GM19240 (cell line): Measurements from ENCODE around the gene LAMB4.
"Not testable (repeated sequence)": the region's sequence is repeated elsewhere in the genome, so short reads cannot be mapped to it uniquely, and the experiment has no call there.

Experiments
- DNase-seq: peaks from one replicate; pipeline ENCODE4 v3.0.0; 2011; ENCODE audit warnings: low spot score; ENCODE audit not compliant: insufficient read length

LAMB4 gene

DNA sequence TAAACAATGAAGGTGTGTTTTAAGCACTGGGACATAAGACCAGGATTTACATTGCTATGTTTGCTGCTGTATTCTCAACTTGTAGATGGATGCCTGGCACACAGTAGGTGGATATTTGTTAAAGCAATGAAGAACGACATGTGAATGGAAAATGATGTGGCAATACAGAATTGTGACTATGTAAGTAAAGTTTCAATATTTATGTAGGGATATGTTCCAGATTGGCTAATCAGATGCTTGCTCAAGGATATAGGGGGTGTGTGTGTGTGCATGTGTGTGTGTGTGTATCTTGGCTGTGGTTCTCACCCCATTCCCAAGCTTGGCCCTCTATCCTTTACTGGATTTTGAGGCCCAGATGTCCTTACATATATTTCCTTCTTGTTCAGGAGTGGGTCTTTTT lies 84.5 kb downstream of the LAMB4 start:
- no peak for DNase-seq

DNA sequence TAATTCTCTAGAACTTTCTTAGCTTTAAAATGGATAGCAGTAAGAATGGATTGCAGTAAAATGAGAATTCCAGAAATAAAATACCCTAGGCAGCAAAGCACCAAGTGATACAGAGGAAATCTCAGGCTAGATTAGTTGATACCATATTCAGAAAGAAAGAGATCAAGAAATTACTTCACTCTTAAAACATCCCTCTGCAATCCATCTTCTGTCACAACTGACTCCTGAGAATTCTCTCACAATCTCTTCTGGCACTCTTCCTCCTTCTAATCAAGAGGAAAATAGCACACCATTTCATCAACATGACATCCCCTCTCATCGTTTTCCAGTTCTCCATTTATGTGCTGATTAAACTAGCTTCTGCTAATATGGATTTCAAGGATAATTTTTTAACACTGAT lies 85.0 kb downstream of the LAMB4 start:
- no peak for DNase-seq

DNA sequence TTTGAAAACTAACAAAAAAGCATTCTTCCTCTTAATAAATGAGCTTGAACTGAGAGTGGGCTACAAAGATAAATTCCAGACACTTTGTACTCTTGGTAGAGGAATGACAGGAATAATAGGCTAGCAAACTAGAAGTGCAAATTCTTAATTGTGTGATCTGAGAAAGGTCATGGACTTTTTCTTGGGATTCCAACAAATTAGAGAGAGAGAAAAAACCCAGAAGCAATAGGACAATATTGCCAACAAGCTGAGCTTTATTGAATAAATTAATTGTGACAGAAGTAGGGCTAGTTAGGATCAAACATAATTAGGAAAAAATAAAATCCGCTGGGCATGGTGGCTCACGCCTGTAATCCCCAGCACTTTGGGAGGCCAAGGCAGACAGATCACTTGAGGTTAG lies 85.8 kb downstream of the LAMB4 start:
- no peak for DNase-seq

DNA sequence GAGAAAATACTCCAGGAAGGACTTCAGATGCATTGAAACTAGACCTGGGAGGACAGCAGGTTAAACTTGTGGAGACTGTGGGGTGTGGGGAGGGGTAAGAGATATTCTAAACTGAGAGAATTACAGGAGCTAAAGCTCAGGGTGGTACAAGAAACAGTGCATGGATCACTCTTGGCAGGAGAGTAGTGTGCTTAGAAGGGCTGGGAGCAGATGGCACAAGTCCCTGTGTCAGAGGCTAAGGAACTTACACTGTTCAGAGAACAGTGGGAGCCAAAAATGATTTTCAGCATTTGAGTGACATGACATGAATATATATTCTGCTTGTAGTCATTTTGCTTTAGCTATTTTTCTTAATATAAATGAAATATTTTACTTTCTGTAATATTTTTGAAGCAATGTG lies 91.2 kb downstream of the LAMB4 start:
- DNase-seq: no peak

DNA sequence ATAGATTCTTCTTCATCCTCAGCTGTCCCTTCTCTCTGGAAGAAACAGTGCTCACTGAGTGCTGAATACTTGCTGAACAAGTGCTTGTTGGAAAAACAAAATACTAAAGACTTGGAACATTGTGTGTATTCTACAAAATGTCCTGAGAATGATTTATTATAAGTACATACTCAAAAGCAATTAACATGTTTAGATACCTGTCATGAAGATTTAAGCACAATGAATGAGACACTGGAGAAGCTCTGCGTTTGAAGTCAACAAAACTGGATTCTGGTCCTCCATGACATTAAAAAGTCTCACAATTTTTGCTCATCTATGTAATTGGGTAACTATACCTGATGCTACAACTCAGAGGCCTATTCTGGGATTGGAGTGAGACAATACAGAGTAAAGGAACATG lies 92.4 kb downstream of the LAMB4 start:
- no peak for DNase-seq

DNA sequence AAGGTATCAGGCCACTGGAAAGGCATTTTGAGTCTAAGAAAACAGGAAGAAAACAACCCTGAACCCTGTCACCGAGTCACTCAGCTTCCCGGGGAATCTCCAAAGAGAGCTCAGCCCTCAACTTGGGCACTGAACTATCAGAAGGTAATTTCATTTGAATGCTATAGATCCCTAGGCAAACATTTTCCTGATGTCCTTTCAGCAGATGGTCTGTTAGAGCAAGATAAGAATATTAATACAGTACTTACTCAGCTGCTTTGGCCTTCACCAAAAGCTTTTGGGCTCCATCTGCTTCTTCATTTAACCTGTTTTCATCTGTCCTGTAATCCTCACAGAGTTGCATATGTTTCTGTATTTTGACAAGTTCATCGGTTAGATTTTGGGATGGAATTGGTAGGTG lies 93.0 kb downstream of the LAMB4 start:
- DNase-seq: no peak

DNA sequence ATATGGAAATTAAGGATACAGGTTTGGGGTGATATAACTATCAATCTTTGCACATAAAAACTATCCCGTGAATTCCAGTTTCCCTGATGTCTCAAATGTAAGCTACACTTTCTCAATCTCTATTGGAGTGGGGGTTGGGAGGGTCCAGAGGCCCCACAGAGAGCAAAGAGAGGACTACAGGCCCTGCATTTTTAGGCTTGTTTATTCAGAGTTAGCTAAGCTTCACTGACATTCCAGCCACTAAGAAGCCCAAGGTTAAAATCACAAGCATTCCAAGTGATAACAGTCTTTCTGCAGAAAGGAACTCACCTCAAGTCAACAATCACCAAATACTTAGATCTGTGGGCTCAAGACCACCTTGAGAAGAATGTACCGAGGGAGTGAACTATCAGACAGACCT lies 95.6 kb downstream of the LAMB4 start:
- DNase-seq: no peak

DNA sequence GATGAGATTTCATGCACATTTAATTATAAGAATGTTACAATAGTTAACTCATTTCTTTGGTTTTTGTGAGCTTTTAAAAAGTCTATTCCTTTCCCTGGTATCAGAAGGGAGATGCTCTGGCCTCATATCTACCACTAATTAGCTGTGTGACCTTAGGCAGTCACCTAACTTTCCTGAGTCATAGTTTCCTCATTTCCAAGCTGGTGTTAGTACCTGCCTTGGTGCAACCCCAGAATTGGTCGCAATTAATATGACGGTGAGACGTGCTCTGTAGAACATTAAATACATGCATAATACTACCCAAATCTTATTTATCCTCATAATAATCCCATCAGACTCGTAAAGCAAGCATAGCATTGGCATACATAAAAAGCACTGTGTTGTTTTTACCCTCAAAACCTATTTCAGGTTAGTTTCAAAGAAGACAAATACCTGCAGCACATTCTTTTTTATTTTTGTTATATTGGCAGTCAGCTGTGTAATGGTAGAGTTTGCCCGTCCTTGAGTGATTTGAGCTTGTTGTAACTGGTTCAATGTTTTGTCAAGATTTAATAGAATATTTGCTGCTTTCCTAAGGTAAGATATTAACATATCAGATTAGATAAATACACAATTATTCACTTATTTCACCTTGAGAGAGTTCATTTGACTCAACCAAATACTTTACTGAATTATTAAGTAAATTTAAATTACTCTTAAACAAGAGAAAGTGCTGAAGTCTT lies 96.2 kb downstream of the LAMB4 start:
- no peak for DNase-seq

DNA sequence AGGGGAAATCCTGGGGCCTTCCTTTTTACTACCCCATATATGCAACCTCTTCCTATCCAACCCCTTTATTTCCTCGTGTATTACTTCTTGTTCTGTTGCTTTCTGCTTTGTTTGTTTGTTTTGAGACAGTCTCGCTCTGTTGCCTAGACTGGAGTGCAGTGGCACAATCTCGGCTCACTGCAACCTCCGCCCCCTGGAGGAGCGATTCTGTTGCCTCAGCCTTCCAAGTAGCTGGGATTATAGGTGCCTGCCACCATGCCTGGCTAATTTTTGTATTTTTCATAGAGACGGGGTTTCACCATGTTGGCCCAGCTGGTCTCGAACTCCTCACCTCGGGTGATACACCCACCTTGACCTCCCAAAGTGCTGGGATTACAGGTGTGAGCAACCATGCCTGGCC lies 96.9 kb downstream of the LAMB4 start:
- not testable (repeated sequence) for DNase-seq

DNA sequence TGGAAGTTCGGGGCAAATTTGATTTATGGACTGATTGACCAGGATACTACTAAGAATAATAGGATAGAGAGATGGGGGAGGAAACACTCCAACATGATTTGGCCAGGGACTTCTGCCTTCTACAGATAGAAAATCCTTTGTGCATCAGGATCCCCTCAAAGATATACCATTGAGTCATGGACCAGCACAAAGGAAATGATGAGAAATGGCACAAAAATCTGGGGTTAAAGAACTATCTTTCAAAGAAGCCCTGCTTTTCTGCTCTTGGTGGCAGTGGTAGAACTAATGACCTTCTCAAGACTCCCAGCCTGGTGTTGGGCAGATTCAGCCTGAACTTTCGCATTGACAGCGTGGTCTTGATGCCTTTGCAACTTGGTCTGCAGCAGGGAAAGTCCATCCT lies 99.6 kb downstream of the LAMB4 start:
- DNase-seq: no peak

DNA sequence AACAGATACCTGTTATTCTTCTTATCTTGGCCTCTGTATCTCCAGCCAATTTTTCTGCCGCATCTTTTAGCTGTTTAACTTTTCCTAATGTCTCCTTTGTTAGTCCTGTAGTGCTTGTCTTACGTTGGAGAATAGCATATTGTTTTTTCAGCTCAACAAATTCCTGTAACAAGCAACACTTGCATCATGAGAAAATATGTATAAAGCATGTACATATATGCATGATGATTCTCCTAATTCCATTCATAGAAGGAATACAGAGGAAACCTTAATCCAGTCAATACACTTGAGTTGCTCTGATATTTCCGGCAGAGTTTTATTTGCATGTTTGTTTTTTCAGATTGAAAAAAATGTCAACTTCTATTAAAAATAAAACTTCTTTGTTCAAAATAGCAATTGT lies 101.1 kb downstream of the LAMB4 start:
- DNase-seq: no peak

DNA sequence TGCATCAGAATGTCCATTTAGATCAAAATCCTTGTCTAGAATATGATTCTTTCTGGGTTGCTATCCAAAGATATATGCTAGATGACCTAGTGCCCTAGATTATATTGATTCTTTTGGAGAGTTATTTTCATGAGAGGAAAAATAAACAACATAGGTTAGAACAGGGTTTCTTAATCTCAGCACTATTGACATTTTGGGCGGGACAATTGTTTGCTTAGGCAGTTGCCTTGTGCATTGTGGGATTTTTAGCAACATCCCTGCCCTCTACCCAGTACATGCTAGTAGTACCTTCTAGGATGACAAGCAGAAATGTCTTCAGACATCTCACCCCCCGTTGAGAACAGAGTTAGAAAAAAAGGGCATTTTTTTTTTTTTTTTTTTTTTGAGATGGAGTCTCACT lies 102.0 kb downstream of the LAMB4 start:
- DNase-seq: no peak

DNA sequence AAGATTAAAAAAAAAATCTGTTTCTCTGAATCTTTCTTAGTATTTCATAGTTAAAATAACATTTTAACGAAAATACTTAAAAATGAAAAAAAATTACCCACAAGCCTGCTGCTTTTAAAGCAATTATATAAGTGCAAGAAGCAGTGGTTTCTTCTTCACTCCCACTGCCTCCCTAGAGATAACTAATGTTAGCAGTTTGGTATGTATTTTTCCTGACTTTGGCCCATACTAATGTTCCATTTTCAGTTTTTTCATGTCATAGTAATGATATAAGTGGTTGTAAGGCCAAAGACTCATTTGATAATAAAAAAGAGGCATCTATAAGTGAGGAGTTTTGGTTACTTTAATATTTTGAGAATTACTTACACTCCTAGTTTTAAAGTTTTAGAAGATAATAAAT lies 102.9 kb downstream of the LAMB4 start:
- no peak for DNase-seq

DNA sequence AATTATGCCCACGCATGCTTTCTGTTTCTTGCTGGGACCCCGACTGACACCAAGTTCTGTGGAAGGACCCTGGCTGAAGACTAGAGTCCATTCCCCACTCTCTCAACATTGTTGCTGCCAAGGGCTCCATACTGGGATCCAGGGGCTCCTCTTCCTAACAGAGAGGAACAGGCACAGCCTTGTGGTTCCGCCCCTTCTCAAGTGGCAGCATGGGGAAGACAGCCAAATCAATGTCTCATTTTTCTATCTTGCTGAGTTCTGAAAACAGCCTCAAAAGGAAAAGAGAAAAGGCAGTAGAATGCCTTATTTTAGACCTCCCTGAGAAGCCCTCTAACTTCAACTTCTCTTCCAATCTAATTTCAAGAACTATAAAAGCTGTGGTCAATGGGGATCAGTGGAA lies 103.5 kb downstream of the LAMB4 start:
- no peak for DNase-seq

DNA sequence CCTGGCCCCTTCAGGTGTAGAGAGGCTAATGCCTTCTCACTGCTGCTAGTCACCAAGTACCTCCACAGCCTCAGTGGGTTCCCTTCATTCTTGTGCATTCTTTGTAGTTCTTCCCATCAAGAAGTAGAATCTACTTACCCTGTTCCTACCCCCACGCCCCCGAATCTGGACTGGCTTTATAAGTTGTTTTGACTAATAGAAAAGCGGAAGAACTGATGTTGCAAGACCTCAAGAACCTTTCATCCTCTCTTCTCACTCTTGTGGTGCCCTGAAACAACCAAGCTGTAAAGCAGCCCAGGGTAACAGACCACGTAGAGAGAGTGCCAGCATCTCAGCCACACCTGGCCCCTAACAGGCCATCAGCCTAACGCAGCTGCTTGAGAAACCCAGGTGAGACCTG lies 104.0 kb downstream of the LAMB4 start:
- DNase-seq: no peak

DNA sequence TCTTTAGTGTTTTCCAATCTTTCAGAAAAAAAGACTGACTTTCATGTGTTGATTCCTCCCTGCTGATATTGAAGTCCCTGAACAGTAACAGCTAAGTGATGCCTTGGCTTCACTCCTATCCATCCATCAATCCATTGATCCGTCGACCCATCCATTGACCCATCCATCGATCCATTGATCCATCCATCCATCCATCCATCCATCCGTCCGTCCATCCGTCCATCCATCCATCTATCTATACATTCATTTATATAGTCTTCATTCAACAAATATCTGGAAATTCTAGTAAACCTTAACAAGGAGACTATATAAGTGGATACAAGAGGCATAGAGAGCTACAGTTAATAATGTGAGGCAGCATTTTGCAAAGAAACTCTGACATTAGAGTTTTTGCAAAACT lies 105.6 kb downstream of the LAMB4 start:
- no peak for DNase-seq

DNA sequence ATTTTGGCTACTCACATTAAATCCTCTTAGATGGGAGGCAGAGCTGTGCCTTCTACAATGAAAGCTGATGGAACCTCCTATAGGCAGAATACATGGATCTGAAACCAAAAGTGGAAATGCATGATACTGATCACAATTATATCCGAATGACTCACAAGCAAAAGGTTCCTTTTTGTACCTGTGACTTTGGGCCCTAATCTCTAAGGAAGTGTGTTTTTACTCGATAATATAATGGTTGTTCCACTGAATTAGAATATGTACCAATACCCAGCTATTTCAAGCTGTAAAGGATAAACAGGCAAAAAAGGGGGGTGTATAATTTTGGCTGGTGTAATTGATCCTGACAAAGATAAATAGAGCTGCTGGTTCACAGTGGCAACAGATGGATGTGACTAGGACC lies 109.6 kb downstream of the LAMB4 start:
- no peak for DNase-seq

DNA sequence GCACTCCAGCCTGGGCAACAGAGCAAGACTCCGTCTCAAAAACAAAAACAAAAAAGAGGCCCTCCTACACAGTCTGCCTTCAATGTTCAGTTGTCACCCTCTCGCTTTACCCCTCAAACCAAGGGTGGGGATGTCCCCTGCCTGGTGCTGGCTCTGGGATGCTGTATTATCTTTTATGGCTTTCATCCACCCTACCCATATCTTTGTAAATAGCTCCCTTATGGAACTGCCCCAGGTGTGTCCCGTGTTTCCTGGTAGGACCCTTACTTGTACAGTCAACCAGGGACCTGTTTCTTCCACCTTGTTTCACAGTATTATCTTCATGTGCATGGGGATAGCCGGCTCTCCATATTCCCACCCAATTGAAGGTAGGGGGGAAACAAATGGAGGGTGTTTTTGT lies 111.5 kb downstream of the LAMB4 start:
- DNase-seq: no peak

DNA sequence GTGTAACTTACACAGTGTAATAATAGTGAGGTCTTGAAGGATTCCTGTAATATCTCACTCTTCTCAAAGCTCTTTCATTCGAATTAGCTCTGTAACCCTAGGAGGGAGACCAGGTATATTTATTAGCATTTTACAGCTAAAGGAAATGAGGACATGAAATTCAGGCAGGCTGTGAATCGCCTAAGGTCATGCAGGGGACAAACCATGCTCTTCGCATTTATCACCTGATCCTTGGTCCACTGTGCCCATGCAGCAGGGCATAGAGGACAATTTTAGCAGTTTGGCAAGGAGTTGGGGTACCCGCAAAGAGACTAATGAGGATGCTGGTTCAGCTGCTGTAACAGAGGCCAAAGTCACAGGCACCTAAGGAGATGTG lies 112.4 kb downstream of the LAMB4 start:
- DNase-seq: no peak

DNA sequence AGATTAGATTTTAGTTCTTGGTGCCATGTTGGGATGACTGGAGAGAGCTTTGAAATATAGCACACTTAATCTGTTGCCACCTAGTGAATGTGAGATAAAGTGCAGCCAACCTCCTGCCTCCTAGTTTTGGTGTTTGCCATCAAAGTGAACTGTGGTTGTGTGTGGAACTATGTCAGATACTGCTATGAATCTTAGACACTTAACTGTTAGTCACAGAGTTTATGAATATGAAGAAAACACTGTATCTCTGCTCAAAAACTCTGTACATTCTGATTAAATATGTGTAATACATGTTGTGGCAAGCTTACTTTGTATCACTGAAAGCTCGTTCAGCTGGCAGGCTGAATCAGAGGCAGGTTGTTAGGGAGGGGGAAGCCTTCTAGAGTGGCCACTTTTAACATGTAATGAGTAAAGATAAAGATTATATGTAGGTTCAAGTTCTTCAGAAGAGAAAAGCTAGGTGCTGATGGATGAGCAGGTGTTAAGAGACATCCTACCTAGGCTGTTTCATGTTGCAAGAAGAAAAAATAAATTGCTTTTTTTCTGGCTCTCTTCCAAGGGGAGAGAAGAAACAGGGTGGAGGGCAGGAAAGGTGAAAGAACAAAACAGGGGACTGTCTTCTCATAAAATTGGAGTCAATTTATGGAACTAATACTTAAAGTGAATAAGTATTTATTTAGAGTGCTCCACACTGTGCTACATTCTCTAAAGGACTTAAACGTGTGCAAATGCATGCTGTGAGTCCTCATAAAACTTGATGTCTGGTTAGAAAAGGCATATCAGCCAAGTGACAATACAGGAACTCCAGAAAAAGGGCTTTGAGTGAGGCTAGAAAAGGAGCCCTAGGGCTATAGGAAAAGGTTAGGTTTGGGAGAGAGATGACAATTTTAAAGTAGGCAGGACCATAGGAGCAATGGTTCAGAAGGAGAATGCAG lies 113.1 kb downstream of the LAMB4 start:
- no peak for DNase-seq

DNA sequence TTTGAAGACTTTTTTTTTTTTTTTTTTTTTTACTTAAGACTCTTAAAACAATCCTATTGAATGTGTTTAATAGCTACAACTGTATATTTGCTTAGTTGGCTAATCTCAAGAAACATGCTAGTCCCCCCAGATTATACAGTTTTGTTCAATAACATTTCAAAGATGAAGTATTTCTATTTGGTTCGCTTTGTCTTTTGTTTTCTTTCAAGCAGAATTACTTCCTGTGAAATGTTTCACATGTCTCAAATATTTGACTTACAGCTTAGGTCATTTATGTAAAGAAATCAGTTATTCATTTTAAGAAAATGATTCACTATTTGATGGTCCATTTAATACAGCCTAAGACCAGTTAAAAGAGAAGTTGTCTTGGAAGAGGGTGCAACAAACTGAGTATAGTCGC lies 114.4 kb downstream of the LAMB4 start:
- no peak for DNase-seq

DNA sequence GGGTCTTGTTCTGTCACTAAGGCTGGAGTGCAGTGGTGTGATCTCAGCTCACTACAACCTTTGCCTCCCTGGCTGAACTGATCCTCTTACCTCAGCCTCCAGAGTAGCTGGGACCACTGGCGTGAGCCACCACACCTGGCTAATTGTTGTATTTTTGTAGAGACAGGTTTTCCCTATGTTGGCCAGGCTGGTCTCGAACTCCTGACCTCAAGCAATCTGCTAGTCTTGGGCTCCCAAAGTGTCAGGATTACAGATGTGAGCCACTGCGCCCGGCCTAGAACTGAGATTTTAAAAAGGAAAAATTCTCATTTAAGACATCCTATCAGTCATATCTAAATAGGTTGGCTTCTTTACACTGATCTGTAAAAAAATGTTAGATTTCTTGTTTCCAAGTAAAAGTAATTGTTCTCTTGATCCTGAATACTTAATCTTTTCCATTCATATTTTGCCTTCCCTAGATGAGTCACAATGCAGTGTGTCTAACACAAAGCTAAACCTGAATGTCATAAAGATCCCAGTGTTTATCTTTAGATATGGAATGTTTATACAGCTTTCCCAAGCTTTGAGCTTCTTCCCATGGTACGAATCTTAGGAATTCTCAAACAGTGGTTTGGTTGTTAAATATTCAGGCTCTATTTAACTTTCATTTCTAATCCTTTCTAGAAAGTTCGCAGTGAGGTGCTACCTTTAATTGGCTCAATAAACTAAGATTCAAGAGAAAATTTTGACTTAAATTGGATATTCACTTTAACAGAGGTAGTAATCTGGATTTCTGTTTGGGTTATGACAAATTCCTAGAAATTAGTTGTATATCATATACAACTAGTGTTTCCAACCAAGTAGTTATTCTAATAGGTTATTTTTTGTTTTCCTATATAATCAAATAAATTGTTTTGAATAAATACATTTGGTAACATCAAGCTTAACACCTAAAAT lies 115.1 kb downstream of the LAMB4 start:
- no peak for DNase-seq
